ENCODE results near the gene SPAG7.

The SPAG7 gene

DNA sequence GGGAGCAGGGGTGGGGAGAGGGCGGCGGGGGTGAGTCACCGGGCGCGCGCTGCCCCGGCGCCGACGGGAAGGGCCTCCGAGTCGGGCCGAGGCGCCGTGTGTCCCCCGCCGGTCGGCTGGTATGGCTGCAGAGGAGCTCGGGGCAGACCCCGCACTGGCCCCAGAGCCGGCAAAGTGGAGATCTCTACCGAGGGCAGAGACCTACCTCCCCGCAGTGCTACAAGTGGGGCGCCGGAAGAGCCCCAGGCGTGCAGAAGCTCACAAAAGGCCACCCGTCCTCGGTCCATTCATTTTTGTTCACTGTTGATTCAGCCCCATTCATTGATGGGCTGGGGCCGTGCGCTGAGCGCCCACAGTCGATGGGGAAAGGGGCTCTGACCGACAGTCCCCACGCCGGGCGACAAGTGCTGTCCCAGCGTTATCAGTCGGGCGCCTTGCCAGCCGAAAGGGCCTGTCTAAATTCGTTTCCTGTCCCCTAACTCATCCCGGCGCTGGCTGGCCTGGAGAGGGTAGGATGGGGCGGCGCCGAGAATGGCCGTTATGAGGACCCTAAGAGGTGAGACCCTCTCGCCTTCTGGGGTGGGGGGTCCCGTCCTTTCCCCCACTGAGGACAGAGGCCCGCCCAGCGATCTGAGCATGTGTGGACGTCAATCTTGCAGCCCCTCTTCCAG is 17.4 kb downstream of the SPAG7 start:
- peak; percentile 53 for DNase-seq (ENCODE audit: low spot score)

DNA sequence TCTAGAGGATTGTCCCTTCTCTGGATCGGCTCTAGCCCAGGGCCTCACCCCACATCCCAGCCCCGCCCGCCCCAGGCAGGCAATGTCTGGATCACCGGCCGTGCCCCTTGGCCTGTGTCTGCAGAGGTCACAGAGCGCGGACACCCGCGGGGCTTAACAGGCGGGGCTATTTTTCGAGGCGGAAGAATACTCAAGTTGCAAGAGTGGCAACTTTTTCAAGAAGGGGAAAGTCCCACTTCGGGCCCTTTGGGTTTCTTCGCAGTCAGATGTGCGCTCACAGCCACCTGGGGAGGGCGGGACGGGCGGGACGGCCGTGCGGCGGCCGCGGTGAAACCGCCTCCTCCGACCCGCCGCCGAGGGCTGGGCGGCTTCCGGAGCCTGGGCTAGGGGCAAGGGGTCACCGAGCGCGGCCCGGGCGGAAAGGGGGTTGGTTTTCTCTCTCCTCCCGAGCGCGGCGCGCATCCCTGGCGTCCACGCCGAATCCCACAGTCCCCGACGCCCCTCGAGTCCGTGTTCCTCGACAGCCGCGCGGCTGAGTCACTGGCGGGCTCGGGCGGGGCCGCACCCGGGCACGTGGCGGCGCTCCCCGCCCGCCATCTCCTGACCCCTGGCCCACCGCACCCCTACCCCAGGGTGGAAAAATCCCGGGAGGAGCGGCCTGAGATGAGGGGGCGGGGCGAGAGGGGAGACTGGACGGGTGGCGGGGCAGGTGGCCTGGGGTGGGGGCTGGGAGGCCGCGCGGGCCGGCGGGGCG is 18.1 kb downstream of the SPAG7 start:
- peak; percentile 78 for DNase-seq (ENCODE audit: low spot score)

GRCh38 chr17:4948931-4949320 is 18.7 kb downstream of the SPAG7 start:
- peak; percentile 90 for DNase-seq (ENCODE audit: low spot score)

- DNase-seq (ENCODE audit: low spot score): peak; percentile 89
These were observed 19.3 kb downstream of the SPAG7 start, which contains the start of gene PFN1 for GRCh38 chr17:4948166-4948930. Gene PFN1, minus strand, starts transcription at chr17:4948530. Its CDS starts 136 bp downstream, at chr17:4948394.

DNA sequence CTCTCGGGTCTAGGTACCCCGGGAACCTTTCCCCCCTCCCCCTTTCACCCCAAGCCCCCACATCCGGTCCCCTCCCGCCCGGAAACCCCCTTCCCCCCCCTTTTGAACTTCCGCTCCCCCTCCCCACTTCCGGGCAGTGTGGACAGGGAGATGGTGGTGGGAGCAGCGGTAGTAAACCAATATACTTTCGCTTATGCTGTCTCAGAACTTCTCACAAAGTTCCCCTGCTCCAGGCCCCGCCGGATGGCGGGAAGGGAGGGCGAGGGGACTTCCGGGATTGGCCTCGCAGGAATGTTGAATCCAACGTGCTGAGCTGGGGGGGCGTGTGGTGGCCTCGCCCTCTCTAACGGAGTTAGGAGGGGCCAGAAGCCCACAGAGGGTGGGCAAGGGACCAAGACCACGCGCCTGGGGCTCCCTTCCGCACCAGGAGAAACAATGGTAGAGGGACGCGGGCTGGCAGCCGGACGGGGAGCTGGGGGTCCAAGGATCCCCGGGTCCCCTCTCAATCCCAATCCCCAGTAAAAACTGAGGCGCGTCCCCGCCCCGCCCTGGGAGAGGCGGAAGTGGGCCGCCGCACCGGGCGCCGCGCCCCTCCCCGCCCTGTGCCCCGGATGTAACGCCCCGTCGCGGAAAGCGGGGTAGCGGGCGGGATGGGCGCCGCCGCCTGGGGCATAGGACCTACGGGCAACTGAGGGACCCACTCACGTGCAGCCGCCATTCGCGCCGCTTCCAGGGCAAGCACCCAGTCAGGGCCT is 20.0 kb downstream of the SPAG7 start:
- DNase-seq (ENCODE audit: low spot score): peak; percentile 73

DNA sequence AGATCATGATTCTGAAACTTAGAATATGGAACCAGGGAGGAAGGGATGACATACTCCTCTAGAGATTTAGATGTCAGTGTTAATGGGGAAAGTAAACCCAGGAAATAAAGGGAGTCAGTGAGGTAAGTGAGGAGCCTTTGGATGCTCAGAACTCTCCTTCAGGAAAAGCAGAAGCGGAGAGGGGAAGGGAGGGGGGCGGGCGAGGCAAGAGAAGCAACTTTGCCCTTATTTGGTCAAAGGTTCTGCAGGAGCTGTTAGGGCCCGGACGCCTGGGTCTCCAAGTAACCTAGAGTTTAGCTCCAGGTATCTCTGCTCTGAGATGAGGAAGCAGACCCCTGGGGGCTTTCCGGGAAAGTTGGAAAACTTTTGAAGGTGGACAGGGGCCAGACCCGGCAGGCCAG is 20.6 kb downstream of the SPAG7 start:
- DNase-seq (ENCODE audit: low spot score): peak; percentile 55

GRCh38 chr17:4946312-4946976 is 21.2 kb downstream of the SPAG7 start:
- no peak for DNase-seq (ENCODE audit: low spot score)

DNA sequence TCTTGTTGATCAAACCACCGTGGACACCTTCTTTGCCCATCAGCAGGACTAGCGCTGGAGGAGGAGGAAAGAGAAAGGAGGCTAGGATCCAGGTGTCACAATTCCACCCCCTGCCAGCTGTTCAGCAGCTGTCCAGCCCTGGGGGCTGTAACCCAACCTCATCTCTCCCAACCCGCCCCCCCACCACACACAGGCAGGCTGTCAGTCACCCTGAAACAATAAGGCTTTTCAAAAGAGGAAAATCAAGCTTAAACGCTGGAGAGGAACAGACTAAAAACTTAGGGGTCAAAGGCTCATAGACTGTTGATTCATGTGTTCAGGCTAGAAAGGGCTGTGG is 21.7 kb downstream of the SPAG7 start:
- peak; percentile 50 for DNase-seq (ENCODE audit: low spot score)

- peak; percentile 96 for DNase-seq (ENCODE audit: low spot score)
These were observed 22.3 kb downstream of the SPAG7 start for GRCh38 chr17:4945176-4945943.

DNA sequence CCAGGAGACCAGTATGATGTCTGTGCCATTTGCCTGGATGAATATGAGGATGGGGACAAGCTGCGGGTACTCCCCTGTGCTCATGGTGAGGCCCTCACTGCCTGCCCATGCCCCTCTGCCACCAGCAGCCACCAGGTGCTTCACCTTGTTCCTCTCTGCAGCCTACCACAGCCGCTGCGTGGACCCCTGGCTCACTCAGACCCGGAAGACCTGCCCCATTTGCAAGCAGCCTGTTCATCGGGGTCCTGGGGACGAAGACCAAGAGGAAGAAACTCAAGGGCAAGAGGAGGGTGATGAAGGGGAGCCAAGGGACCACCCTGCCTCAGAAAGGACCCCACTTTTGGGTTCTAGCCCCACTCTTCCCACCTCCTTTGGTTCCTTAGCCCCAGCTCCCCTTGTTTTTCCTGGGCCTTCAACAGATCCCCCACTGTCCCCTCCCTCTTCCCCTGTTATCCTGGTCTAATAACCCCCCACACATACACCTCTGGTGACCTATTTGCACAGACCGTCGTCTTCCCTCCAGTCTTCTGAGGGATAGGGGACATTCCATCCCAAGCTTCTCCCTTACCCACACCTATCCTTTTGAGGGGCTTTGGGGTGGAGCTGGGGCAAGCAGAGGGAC is 23.0 kb downstream of the SPAG7 start:
- DNase-seq (ENCODE audit: low spot score): no peak

DNA sequence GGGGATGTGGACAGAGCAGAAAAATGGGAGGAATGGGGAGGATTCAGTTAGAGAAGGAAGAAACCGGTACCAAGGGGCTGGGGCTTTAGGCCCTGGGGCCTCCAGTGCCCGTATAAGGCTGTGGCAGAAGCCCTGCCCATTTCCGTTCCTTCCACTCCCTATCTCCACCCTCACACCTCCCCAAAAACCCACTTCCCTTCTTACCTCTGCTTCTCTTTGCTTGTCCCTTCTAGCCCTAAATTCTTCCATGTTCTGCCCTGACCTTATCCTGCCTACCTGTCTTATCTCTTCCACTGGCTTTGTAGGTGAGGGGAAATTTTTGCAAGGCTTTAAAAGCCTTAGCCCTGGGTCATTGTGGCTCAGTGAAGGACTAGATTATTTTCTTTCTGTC is 23.5 kb downstream of the SPAG7 start:
- DNase-seq (ENCODE audit: low spot score): no peak

DNA sequence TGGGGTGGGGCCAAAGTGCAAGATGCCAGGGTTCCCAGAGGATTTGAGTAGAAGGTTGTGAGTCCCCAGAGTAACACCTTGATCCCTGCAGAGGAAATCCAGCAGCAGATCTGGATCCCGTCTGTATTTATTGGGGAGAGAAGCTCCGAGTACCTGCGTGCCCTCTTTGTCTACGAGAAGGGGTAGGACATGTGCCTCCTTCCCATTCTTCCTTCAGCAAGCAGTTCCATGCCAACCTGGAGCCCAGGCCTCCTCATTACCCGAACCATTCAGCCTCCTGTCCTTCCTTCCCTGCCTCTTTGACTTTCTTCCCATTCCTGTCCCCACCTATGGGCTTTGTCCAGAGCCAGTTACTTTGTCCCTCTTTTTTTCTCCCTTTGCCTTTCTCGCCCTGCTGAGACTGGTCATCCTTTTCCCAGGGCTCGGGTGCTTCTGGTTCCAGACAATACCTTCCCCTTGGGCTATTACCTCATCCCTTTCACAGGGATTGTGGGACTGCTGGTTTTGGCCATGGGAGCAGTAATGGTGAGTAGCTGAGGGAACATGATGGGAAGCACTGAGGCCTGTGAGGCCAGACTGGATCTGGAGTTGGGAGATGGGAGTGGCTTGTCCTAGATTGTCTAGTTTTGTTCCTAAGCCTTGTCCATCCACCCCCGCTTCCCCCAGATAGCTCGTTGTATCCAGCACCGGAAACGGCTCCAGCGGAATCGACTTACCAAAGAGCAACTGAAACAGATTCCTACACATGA is 24.7 kb downstream of the SPAG7 start:
- no peak for DNase-seq (ENCODE audit: low spot score)

- DNase-seq (ENCODE audit: low spot score): no peak
These were observed 26.4 kb downstream of the SPAG7 start for GRCh38 chr17:4941319-4941610.

- DNase-seq (ENCODE audit: low spot score): peak; percentile 90
These were observed 26.9 kb downstream of the SPAG7 start for GRCh38 chr17:4940555-4941318.

- peak; percentile 99 for DNase-seq (ENCODE audit: low spot score)
These were observed 27.6 kb downstream of the SPAG7 start, which contains the start of the genes RNF167 and SLC25A11 for GRCh38 chr17:4939796-4940554. Gene RNF167, plus strand, starts transcription at chr17:4940268. Its CDS starts 642 bp downstream, at chr17:4940910. Gene SLC25A11, minus strand, starts transcription at chr17:4940046. Its CDS starts 136 bp downstream, at chr17:4939910.

- peak; percentile 17 for DNase-seq (ENCODE audit: low spot score)
These were observed 28.1 kb downstream of the SPAG7 start for GRCh38 chr17:4939546-4939795.

DNA sequence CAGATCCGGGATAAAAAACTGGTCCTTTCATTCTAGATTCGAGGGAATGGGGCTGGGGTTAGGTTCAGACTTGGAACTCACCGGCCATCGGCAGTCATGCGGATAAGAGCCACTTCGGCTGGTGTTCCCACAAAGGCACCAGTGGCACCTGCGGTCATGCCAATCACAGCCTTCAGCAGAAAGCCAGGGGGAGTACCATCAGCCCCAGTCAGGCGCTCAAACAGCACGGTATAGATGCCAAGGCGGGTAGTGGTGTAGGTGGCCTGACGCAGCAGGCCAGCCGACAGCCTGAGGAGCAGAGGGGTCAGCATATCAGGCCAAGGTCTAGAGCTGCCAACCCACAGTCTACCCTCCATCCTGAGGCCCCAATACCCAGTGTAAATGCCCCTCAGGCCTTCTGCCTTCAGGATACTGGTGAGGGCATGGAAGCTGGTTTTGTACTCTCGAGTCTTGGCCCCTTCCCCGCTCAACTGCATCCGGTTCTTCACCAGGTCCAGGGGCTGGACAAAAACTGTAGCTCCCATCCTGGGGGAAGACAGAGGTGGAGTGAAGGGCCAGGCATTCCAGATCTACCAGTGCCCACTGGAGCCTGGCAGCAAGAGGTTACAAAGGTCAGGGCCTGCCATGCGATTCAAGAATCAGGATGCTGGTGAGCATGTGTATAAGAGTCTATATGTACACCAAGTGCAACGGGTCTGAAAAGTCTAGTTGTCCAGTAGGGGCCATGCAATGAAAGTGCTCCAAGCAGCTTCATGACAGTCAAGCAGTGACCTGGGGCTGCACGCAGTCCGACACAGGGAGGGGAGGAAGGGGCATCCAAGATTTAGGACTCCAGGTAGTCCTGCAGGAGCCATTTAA is 28.7 kb downstream of the SPAG7 start:
- peak; percentile 42 for DNase-seq (ENCODE audit: low spot score)

Measured in RKO (cell line).